ENCODE results near the gene CLDN12.

The CLDN12 gene

GRCh38 chr7:90403174-90404113 lies at the start of gene CLDN12:
Gene CLDN12, plus strand, starts transcription at chr7:90403461. Its CDS starts 9,216 bp downstream, at chr7:90412677.
- no peak for DNase-seq

GRCh38 chr7:90383422-90383821 lies 19.8 kb upstream of the CLDN12 start:
- no peak for DNase-seq

- no peak for DNase-seq
These were observed 19.4 kb upstream of the CLDN12 start for GRCh38 chr7:90383861-90384260.

- no peak for DNase-seq
These were observed 18.8 kb upstream of the CLDN12 start for GRCh38 chr7:90384433-90384832.

- DNase-seq, result no peak
These were observed 15.6 kb upstream of the CLDN12 start for GRCh38 chr7:90387470-90388240.

GRCh38 chr7:90390926-90391325 lies 12.3 kb upstream of the CLDN12 start:
- DNase-seq, result no peak

- no peak for DNase-seq
These were observed 11.8 kb upstream of the CLDN12 start for GRCh38 chr7:90391488-90391887.

- no peak for DNase-seq
These were observed 6.8 kb upstream of the CLDN12 start for GRCh38 chr7:90396420-90396819.

GRCh38 chr7:90401989-90402388 lies 1.3 kb upstream of the CLDN12 start:
- DNase-seq, result no peak

GRCh38 chr7:90402785-90403173 lies 482 bp upstream of the CLDN12 start:
- DNase-seq, result no peak

GRCh38 chr7:90404777-90405176 lies 1.5 kb downstream of the CLDN12 start:
- DNase-seq, result no peak

GRCh38 chr7:90407484-90407821 lies 4.2 kb downstream of the CLDN12 start:
- no peak for DNase-seq

GRCh38 chr7:90408142-90408541 lies 4.9 kb downstream of the CLDN12 start:
- DNase-seq, result no peak

GRCh38 chr7:90409667-90410066 lies 6.4 kb downstream of the CLDN12 start:
- DNase-seq, result no peak

- DNase-seq, result no peak
These were observed 8.2 kb downstream of the CLDN12 start for GRCh38 chr7:90411510-90411909.

- no peak for DNase-seq
These were observed 9.4 kb downstream of the CLDN12 start for GRCh38 chr7:90412458-90413184.

GRCh38 chr7:90413185-90413528 lies 9.9 kb downstream of the CLDN12 start:
- no peak for DNase-seq

GRCh38 chr7:90421651-90422050 lies 18.4 kb downstream of the CLDN12 start:
- DNase-seq, result no peak

GRCh38 chr7:90424720-90425119 lies 21.5 kb downstream of the CLDN12 start:
- DNase-seq, result no peak

GRCh38 chr7:90425376-90425775 lies 22.1 kb downstream of the CLDN12 start:
- no peak for DNase-seq

- DNase-seq, result no peak
These were observed 27.6 kb downstream of the CLDN12 start for GRCh38 chr7:90430614-90431460.

GRCh38 chr7:90432752-90433151 lies 29.5 kb downstream of the CLDN12 start:
- no peak for DNase-seq

GRCh38 chr7:90433221-90433620 lies 30.0 kb downstream of the CLDN12 start:
- no peak for DNase-seq
